Fibroblast of skin of right biceps (primary cell): ENCODE data around the gene NBEA.

Source experiments
- DNase-seq: peaks from one replicate; pipeline ENCODE4 v3.0.0-alpha.2; 2013

The NBEA gene

GRCh38 chr13:35411059-35411744 is 469.1 kb downstream of the NBEA start:
- DNase-seq = no peak

GRCh38 chr13:35448465-35448864 is 506.4 kb downstream of the NBEA start:
- DNase-seq = no peak

- no peak for DNase-seq
Observed at GRCh38 chr13:35449821-35450220, 507.8 kb downstream of the NBEA start.

GRCh38 chr13:35455022-35455421 is 513.0 kb downstream of the NBEA start:
- no peak for DNase-seq

GRCh38 chr13:35457258-35457657 is 515.2 kb downstream of the NBEA start:
- no peak for DNase-seq

- DNase-seq = peak; percentile 56
Observed at GRCh38 chr13:35460061-35460460, 518.0 kb downstream of the NBEA start.

- no peak for DNase-seq
Observed at GRCh38 chr13:35465371-35465770, 523.3 kb downstream of the NBEA start.

GRCh38 chr13:35468195-35468594 is 526.1 kb downstream of the NBEA start:
- DNase-seq = peak; percentile 69

- DNase-seq = no peak
Observed at GRCh38 chr13:35469806-35470525, 527.9 kb downstream of the NBEA start.

GRCh38 chr13:35470671-35471661 is 528.9 kb downstream of the NBEA start:
- DNase-seq = peak; percentile 59

GRCh38 chr13:35471706-35472322 is 529.7 kb downstream of the NBEA start:
- peak; percentile 37 for DNase-seq

GRCh38 chr13:35472323-35472881 is 530.3 kb downstream of the NBEA start:
- no peak for DNase-seq

- DNase-seq = no peak
Observed at GRCh38 chr13:35473206-35473775, 531.2 kb downstream of the NBEA start.

- no peak for DNase-seq
Observed at GRCh38 chr13:35473802-35474201, 531.7 kb downstream of the NBEA start.

- DNase-seq = peak; percentile 31
Observed at GRCh38 chr13:35474496-35475211, 532.6 kb downstream of the NBEA start.

- DNase-seq = peak; percentile 64
Observed at GRCh38 chr13:35475212-35475959, 533.3 kb downstream of the NBEA start.

- DNase-seq = peak; percentile 73
Observed at GRCh38 chr13:35475960-35476943, 534.2 kb downstream of the NBEA start, which contains the start of gene MAB21L1. Gene MAB21L1 (minus strand): TSS chr13:35476689. CDS start chr13:35476138, 551 bp downstream.

- no peak for DNase-seq
Observed at GRCh38 chr13:35477386-35477946, 535.4 kb downstream of the NBEA start.
